ENCODE measurements around the gene SLC35G2. TPM values are rescaled to one million over a fixed set of nuclear protein-coding genes. Genes with fewer than 3 reads are reported as not detected.
"Not testable (repeated sequence)": the region's sequence is repeated elsewhere in the genome, so short reads cannot be mapped to it uniquely, and the experiment has no call there.

The SLC35G2 gene
- total RNA-seq, 1 experiment from 2014 or later, result 6.6 TPM

DNA sequence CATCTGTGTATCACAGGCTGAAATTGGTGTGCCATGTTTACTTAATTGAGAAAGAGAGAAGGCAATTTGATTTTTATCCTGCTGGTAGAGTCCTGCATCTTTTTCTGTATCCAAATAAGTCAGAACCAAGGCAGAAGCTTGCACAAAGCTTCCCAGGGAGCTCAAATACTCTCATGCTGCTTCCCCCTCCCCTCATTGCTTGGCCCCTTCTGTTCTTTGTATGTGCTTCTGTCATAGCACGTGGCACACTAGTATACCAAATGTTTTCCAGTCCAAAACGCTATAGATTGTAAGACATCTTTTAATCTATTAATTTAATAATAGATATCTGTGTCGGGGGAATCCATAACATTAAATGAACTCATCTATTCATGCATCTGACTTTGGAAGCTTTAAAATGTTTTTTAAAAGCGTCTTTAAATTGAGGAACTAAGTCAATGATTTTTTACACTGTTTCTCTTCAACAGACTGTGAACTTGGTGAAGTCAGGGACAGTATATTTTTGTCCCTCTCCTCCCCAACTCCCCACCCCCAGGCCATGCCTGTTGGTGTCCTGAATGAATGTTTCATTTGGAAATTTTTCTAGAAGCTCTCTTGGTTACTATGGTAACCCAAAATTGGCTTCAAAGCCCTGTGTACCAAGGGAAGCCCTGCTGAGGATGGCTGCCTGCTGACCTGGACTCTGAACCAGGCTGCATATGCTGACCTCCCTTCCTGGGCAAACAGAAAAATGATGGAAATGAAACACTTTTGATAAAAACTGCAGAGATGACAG is 26.2 kb upstream of the SLC35G2 start:
- TF ChIP-seq, protein P1, sequence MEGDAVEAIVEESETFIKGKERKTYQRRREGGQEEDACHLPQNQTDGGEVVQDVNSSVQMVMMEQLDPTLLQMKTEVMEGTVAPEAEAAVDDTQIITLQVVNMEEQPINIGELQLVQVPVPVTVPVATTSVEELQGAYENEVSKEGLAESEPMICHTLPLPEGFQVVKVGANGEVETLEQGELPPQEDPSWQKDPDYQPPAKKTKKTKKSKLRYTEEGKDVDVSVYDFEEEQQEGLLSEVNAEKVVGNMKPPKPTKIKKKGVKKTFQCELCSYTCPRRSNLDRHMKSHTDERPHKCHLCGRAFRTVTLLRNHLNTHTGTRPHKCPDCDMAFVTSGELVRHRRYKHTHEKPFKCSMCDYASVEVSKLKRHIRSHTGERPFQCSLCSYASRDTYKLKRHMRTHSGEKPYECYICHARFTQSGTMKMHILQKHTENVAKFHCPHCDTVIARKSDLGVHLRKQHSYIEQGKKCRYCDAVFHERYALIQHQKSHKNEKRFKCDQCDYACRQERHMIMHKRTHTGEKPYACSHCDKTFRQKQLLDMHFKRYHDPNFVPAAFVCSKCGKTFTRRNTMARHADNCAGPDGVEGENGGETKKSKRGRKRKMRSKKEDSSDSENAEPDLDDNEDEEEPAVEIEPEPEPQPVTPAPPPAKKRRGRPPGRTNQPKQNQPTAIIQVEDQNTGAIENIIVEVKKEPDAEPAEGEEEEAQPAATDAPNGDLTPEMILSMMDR (conservative IDR thresholded peaks at IDR 0.05), result no peak
- no peak overlapping the region for H2AFZ ChIP-seq (ENCODE audit: low read length)
- no peak overlapping the region; a peak in 1 of 5 replicates for H3K4me3 Mint-ChIP-seq

DNA sequence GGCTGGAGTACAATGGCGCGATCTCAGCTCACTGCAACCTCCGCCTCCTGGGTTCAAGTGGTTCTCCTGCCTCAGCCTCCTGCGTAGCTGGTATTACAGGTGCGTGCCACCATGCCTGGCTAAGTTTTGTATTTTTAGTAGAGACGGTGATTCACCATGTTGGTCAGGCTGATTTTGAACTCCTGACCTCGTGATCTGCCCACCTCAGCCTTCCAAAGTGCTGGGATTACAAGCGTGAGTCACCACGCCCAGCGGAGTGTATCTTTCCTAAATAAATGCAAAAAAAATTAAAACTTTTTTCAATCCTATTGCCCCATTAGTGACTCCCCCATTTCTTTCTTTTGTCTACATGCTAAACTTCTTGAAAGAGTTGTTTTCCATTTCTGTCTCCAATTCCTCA is 17.8 kb upstream of the SLC35G2 start:
- H3K23me2 ChIP-seq (ENCODE audit: insufficient read length, low read depth, low read length, poor library complexity, severe bottlenecking); H3K79me2 ChIP-seq (ENCODE audit: insufficient read depth, low read length); H3K4me1 Mint-ChIP-seq; H4K20me1 ChIP-seq (ENCODE audit: control insufficient read depth, insufficient read depth, insufficient read length); H3K9ac ChIP-seq (ENCODE audit: extremely low read depth, insufficient read length, low read length); H2BK5ac ChIP-seq (ENCODE audit: insufficient read length, low read length); H3K4me1 ChIP-seq (ENCODE audit: insufficient read depth, low read length); H3K36me3 Mint-ChIP-seq (ENCODE audit: insufficient read depth in 1 of 3, low read depth in 3 of 3); DNase-seq; H3K14ac ChIP-seq (ENCODE audit: insufficient read depth, low read length); H4K91ac ChIP-seq (ENCODE audit: insufficient read length, low read depth, low read length); H3K9me3 Mint-ChIP-seq; H3K27ac ChIP-seq (ENCODE audit: insufficient read length, low read depth, low read length); H2BK12ac ChIP-seq (ENCODE audit: insufficient read length, low read depth, low read length); H3K4me2 ChIP-seq (ENCODE audit: insufficient read depth, insufficient read length, low read length); H4K8ac ChIP-seq (replicated peaks; ENCODE audit: insufficient read length, low read depth, low read length); H3K4me3 Mint-ChIP-seq; H3K27ac Mint-ChIP-seq; H3K27me3 Mint-ChIP-seq (ENCODE audit: low read depth); H3K4ac ChIP-seq (ENCODE audit: low read depth, low read length); H2BK120ac ChIP-seq (ENCODE audit: low read depth, low read length, poor library complexity, severe bottlenecking); H3K23ac ChIP-seq (ENCODE audit: insufficient read length, low read depth, low read length); H2BK20ac ChIP-seq (ENCODE audit: low read depth, low read length, poor library complexity, severe bottlenecking); H3K18ac ChIP-seq (ENCODE audit: insufficient read length, low read depth, low read length); H3K27me3 ChIP-seq (ENCODE audit: insufficient read depth, low read length); H3K79me1 ChIP-seq (ENCODE audit: insufficient read depth, low read depth, low read length, poor library complexity, severe bottlenecking); H3K56ac ChIP-seq (ENCODE audit: insufficient read length, low read depth, low read length); H2AFZ ChIP-seq (ENCODE audit: low read length); H4K5ac ChIP-seq (ENCODE audit: insufficient read length, low read depth, low read length); H3T11ph ChIP-seq (ENCODE audit: low read length); H3K9me3 ChIP-seq (ENCODE audit: control insufficient read depth, low read depth, low read length); H2BK15ac ChIP-seq (ENCODE audit: low read depth, low read length); H2AK5ac ChIP-seq (ENCODE audit: insufficient read length, low read length): not testable (repeated sequence)
- WGBS (ENCODE audit: extremely low coverage, insufficient read length, low lambda C conversion rate), result no CpG with 5 or more reads among the region's 10 CpGs

More for the DNA sequence above, 26.2 kb upstream of the SLC35G2 start:
- Histone ChIP-seq H2BK15ac (ENCODE audit: low read depth, low read length) (no peak overlapping the region), H2BK12ac (ENCODE audit: insufficient read length, low read depth, low read length) (no peak overlapping the region), H3K9me3 (ENCODE audit: control insufficient read depth, low read depth, low read length) (no peaks in the 10 kb centered on the region), H3K79me1 (ENCODE audit: insufficient read depth, low read depth, low read length, poor library complexity, severe bottlenecking) (no peaks in the 10 kb centered on the region), H3K56ac (ENCODE audit: insufficient read length, low read depth, low read length) (no peak overlapping the region), H3K27ac (ENCODE audit: insufficient read length, low read depth, low read length) (no peak overlapping the region), H4K91ac (ENCODE audit: insufficient read length, low read depth, low read length) (no peak overlapping the region), H3K4me1 (ENCODE audit: insufficient read depth, low read length) (no peaks in the 10 kb centered on the region), H3K23ac (ENCODE audit: insufficient read length, low read depth, low read length) (no peak overlapping the region), H2AK5ac (ENCODE audit: insufficient read length, low read length) (no peak overlapping the region), H3K9ac (ENCODE audit: extremely low read depth, insufficient read length, low read length) (no peak overlapping the region), H3K14ac (ENCODE audit: insufficient read depth, low read length) (no peak overlapping the region), H2BK120ac (ENCODE audit: low read depth, low read length, poor library complexity, severe bottlenecking) (no peak overlapping the region), H3K4me2 (ENCODE audit: insufficient read depth, insufficient read length, low read length) (no peak overlapping the region), H3K18ac (ENCODE audit: insufficient read length, low read depth, low read length) (no peak overlapping the region), H3K4ac (ENCODE audit: low read depth, low read length) (no peak overlapping the region), H4K5ac (ENCODE audit: insufficient read length, low read depth, low read length) (no peak overlapping the region), H2BK5ac (ENCODE audit: insufficient read length, low read length) (no peak overlapping the region), H3K79me2 (ENCODE audit: insufficient read depth, low read length) (no peaks in the 10 kb centered on the region), H3K27me3 (ENCODE audit: insufficient read depth, low read length) (no peaks in the 10 kb centered on the region), H3T11ph (ENCODE audit: low read length) (no peak overlapping the region), H4K8ac (replicated peaks; ENCODE audit: insufficient read length, low read depth, low read length) (no peak overlapping the region), H2BK20ac (ENCODE audit: low read depth, low read length, poor library complexity, severe bottlenecking) (no peak overlapping the region), H4K20me1 (ENCODE audit: control insufficient read depth, insufficient read depth, insufficient read length) (no peaks in the 10 kb centered on the region), H3K23me2 (ENCODE audit: insufficient read length, low read depth, low read length, poor library complexity, severe bottlenecking) (no peaks in the 10 kb centered on the region)
- H3K36me3 Mint-ChIP-seq (ENCODE audit: insufficient read depth in 1 of 3, low read depth in 3 of 3), result no peaks in the 10 kb centered on the region
- no peak overlapping the region for H3K27ac Mint-ChIP-seq
- no CpG with 5 or more reads among the region's 4 CpGs for WGBS (ENCODE audit: extremely low coverage, insufficient read length, low lambda C conversion rate)
- no peaks in the 10 kb centered on the region for H3K27me3 Mint-ChIP-seq (ENCODE audit: low read depth)
- DNase-seq, result no peak
- no peaks in the 10 kb centered on the region for H3K9me3 Mint-ChIP-seq
- H3K4me1 Mint-ChIP-seq, result 0 out of 4 replicates have a peak, but pooled peaks cover 0 to 2% of the 10 kb centered on the region in 2 experiments

Data from H9 (cell line).